Mesenchymal stem cell (in vitro differentiated cells and primary cell): ENCODE measurements around the gene SMG1.
A peak's percentile ranks its signal among the peaks of the same experiment; 100 is the strongest.

Experiments used
- DNase-seq: peaks from one replicate; pipeline ENCODE4 v3.0.0-alpha.2; 2013
- H2AFZ ChIP-seq: one replicate; pipeline ENCODE4 v1.6.1; 2013; ENCODE audit warnings: low read depth, mild to moderate bottlenecking, control low read depth, inconsistent platforms, low read length, moderate library complexity
- H2AK5ac ChIP-seq: 2 replicates; pipeline ENCODE4 v1.6.1; 2013; ENCODE audit warnings: low read length, moderate library complexity, mild to moderate bottlenecking, inconsistent platforms; ENCODE audit not compliant: severe bottlenecking
- H2BK120ac ChIP-seq: one replicate; pipeline ENCODE4 v1.6.1; 2013; ENCODE audit warnings: low read depth, mild to moderate bottlenecking, inconsistent platforms, low read length, moderate library complexity
- H2BK12ac ChIP-seq, 2 experiments: one replicate each; pipeline ENCODE4 v1.6.1; 2013; ENCODE audit warnings: inconsistent platforms in 2 of 2, low read length in 2 of 2, mild to moderate bottlenecking in 2 of 2, moderate library complexity in 2 of 2, control low read depth in 1 of 2
- H2BK15ac ChIP-seq: one replicate; pipeline ENCODE4 v1.6.1; 2013; ENCODE audit warnings: mild to moderate bottlenecking, low read depth, inconsistent platforms; ENCODE audit not compliant: poor library complexity, severe bottlenecking
- H2BK5ac ChIP-seq: 2 replicates; pipeline ENCODE4 v1.6.1; 2013; ENCODE audit warnings: low read depth, mild to moderate bottlenecking, low read length, control low read depth, inconsistent platforms; ENCODE audit not compliant: poor library complexity, severe bottlenecking
- H3K14ac ChIP-seq, 2 experiments: one replicate each; pipeline ENCODE4 v1.6.1; 2013; ENCODE audit warnings: inconsistent platforms in 2 of 2, low read length in 2 of 2, control low read depth in 1 of 2, mild to moderate bottlenecking in 1 of 2, moderate library complexity in 1 of 2
- H3K18ac ChIP-seq, 2 experiments: one replicate each; pipeline ENCODE4 v1.6.1; 2013; ENCODE audit warnings: inconsistent platforms in 2 of 2, low read length in 2 of 2, control low read depth in 1 of 2, low read depth in 1 of 2, mild to moderate bottlenecking in 1 of 2
- H3K23ac ChIP-seq, 2 experiments: one replicate each; pipeline ENCODE4 v1.6.1; 2013; ENCODE audit warnings: inconsistent platforms in 2 of 2, low read length in 2 of 2, mild to moderate bottlenecking in 2 of 2, moderate library complexity in 2 of 2, control low read depth in 1 of 2
- H3K27ac ChIP-seq: 2 replicates; pipeline ENCODE4 v1.5.1; 2013; ENCODE audit warnings: mild to moderate bottlenecking, moderate library complexity, low read length, control low read depth, inconsistent platforms; ENCODE audit not compliant: poor library complexity, severe bottlenecking
- H3K27me3 ChIP-seq, 2 experiments: 2 replicates each; pipeline versions ENCODE4 v1.6.1 to v1.7.0; 2013; ENCODE audit warnings: low read length in 2 of 2, mild to moderate bottlenecking in 2 of 2, moderate library complexity in 2 of 2, control low read depth in 1 of 2, inconsistent platforms in 1 of 2; ENCODE audit not compliant: control insufficient read depth in 1 of 2, insufficient read depth in 1 of 2
- H3K36me3 ChIP-seq, 2 experiments: 2 replicates each; pipeline versions ENCODE4 v1.6.1 to v1.7.0; 2013; ENCODE audit warnings: low read length in 2 of 2, control low read depth in 1 of 2, inconsistent platforms in 1 of 2, low read depth in 1 of 2, mild to moderate bottlenecking in 1 of 2; ENCODE audit not compliant: insufficient read depth in 2 of 2, control insufficient read depth in 1 of 2
- H3K4ac ChIP-seq, 2 experiments: one replicate each; pipeline ENCODE4 v1.6.1; 2013; ENCODE audit warnings: inconsistent platforms in 2 of 2, low read length in 2 of 2, mild to moderate bottlenecking in 2 of 2, moderate library complexity in 2 of 2, control low read depth in 1 of 2, low read depth in 1 of 2
- H3K4me1 ChIP-seq: 2 replicates; pipeline ENCODE4 v1.6.1; 2013; ENCODE audit warnings: low read depth, low read length, control low read depth; ENCODE audit not compliant: control insufficient read depth, insufficient read depth
- H3K4me2 ChIP-seq: 2 replicates; pipeline ENCODE4 v1.6.1; 2013; ENCODE audit warnings: low read length, mild to moderate bottlenecking, inconsistent platforms; ENCODE audit not compliant: poor library complexity, severe bottlenecking
- H3K4me3 ChIP-seq, 2 experiments: 2 replicates each; pipeline versions ENCODE4 v1.5.1 to v1.7.0; 2013; ENCODE audit warnings: low read length in 2 of 2, mild to moderate bottlenecking in 2 of 2, control low read depth in 1 of 2, low read depth in 1 of 2; ENCODE audit not compliant: insufficient read depth in 1 of 2
- H3K79me1 ChIP-seq: replicated peaks from 2 replicates; pipeline ENCODE4 v1.6.1; 2013; ENCODE audit warnings: mild to moderate bottlenecking, control low read depth, low read length, inconsistent platforms; ENCODE audit not compliant: poor library complexity, severe bottlenecking
- H3K9ac ChIP-seq: 2 replicates; pipeline ENCODE4 v1.7.0; 2013; ENCODE audit warnings: mild to moderate bottlenecking, low read length, moderate library complexity
- H3K9me3 ChIP-seq: 2 replicates; pipeline ENCODE4 v1.7.0; 2013; ENCODE audit warnings: mild to moderate bottlenecking, low read length; ENCODE audit not compliant: control insufficient read depth
- H4K8ac ChIP-seq: one replicate; pipeline ENCODE4 v1.6.1; 2013; ENCODE audit warnings: inconsistent platforms, mild to moderate bottlenecking, low read length, moderate library complexity
- H4K91ac ChIP-seq: one replicate; pipeline ENCODE4 v1.6.1; 2013; ENCODE audit warnings: mild to moderate bottlenecking, low read length, inconsistent platforms
- WGBS: methylation state at CpG from one replicate; pipeline ENCODE4 v1.1.7; 2013; ENCODE audit warnings: mixed read lengths; 5-methylcytosine and 5-hydroxymethylcytosine counted together

SMG1 gene

DNA sequence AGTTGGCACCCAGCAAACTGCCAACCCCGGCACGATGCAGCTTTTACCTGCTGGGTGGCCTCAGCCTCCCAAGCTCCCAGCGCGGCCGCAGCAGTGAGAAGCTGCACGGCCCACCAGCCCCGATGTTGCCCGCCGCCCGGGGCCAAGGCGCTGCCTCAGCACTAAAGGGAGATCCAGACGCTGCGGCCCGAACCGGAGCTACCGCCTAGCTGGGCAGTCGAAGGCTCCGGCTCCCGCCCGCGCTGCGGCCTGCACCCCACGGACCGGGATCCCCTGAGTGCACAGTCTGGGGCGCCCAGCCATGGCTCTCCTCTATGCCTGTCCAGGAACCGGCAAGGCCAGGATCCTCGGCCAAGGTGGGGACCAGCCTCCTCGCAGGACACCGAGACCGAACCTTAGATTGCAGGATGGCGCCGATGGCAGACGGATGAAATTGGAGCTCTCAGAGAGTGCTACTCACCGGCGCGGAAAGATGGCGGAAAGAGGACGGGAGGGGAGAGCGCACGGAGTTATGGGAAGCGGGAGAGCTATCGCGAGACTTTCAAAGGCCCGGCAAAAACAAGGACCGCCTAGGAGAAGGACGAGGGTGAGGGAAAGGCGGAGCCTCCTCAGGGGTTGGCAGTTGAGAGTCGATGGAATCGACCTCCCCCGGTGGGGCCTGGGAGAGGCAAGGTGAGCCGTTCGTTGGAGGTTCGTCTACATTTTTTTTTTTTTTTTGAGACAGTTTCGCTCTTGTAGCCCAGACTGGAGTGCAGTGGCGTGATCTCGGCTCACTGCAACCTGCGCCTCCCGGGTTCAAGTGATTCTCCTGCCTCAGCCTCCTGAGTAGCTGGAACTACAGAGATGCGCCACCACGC, 136.1 kb downstream of the SMG1 start, which contains the start of gene RPS15A:
RPS15A (minus strand) TSS at position 485 of the 857 bp plus-strand sequence. CDS start 1,221 bp downstream, outside the sequence.
- H2BK12ac ChIP-seq = no peak within 1 kb of the TSS
- H3K9ac ChIP-seq = peak within 1 kb of the TSS; percentile 93
- H3K27ac ChIP-seq = peak within 1 kb of the TSS; percentile 90
- H3K23ac ChIP-seq = peak within 1 kb of the TSS; percentile 14 to 64
- peaks cover 36 to 77% of the 10 kb centered on the region in 2 experiments for H3K36me3 ChIP-seq
- peak within 1 kb of the TSS; percentile 54 for H2AK5ac ChIP-seq
- peaks cover 11% of the 10 kb centered on the region for H3K4me1 ChIP-seq
- no peaks in the 10 kb centered on the region for H3K9me3 ChIP-seq
- H3K14ac ChIP-seq = peak within 1 kb of the TSS in 1 of 2 experiments; percentile 97
- H4K91ac ChIP-seq = peak within 1 kb of the TSS; percentile 88
- peak; percentile 98 for DNase-seq
- peak within 1 kb of the TSS; percentile 98 for H4K8ac ChIP-seq
- 5% methylated on average over 60 of the region's 60 CpGs for WGBS
- peak within 1 kb of the TSS; percentile 74 for H2AFZ ChIP-seq
- H3K18ac ChIP-seq = peak within 1 kb of the TSS; percentile 83 to 99
- H3K4ac ChIP-seq = peak within 1 kb of the TSS; percentile 96 to 98
- H3K27me3 ChIP-seq = no peaks in the 10 kb centered on the region
- peak within 1 kb of the TSS; percentile 80 to 88 for H3K4me3 ChIP-seq
- H2BK5ac ChIP-seq = peak within 1 kb of the TSS; percentile 48
- peak within 1 kb of the TSS; percentile 96 for H2BK15ac ChIP-seq
- H3K4me2 ChIP-seq = peak within 1 kb of the TSS; percentile 71
- H2BK120ac ChIP-seq = peak within 1 kb of the TSS; percentile 80
- H3K79me1 ChIP-seq = peaks cover 4% of the 10 kb centered on the region

DNA sequence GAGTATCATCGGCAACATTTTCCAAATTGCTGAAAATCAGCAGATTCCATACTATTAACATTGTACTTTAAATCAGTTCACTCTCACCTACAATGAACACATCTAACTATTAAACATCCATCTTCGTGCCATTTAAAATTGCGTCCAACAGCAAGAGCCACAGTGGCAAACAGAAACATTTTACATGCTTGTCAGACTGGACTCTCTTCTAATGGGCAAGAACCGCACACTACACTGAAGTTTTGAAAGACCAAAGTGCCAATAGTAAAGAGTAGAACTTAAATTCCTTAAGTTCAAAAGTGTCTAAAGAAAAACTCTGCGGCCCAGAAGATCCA, 136.7 kb downstream of the SMG1 start:
- H3K79me1 ChIP-seq = peaks cover 4% of the 10 kb centered on the region
- H3K23ac ChIP-seq = no peak overlapping the region
- peak overlapping the region in 1 of 2 experiments; percentile 99 for H3K18ac ChIP-seq
- H3K4ac ChIP-seq = peak overlapping the region; percentile 96 to 98
- no peak overlapping the region for H4K91ac ChIP-seq
- H3K9me3 ChIP-seq = no peaks in the 10 kb centered on the region
- H3K4me2 ChIP-seq = peak overlapping the region; percentile 71
- WGBS = 0% methylated on average over 5 of the region's 5 CpGs
- H4K8ac ChIP-seq = no peak overlapping the region
- H2AK5ac ChIP-seq = peak overlapping the region; percentile 54
- H3K36me3 ChIP-seq = peaks cover 36 to 77% of the 10 kb centered on the region in 2 experiments
- H3K4me1 ChIP-seq = peaks cover 12% of the 10 kb centered on the region
- H3K27me3 ChIP-seq = no peaks in the 10 kb centered on the region
- H3K9ac ChIP-seq = peak overlapping the region; percentile 93
- no peak overlapping the region for H2BK12ac ChIP-seq
- peak overlapping the region; percentile 80 to 88 for H3K4me3 ChIP-seq
- no peak for DNase-seq
- peak overlapping the region; percentile 48 for H2BK5ac ChIP-seq
- H3K14ac ChIP-seq = no peak overlapping the region
- peak overlapping the region; percentile 25 for H3K27ac ChIP-seq
- no peak overlapping the region for H2AFZ ChIP-seq
- no peak overlapping the region for H2BK120ac ChIP-seq
- H2BK15ac ChIP-seq = no peak overlapping the region

DNA sequence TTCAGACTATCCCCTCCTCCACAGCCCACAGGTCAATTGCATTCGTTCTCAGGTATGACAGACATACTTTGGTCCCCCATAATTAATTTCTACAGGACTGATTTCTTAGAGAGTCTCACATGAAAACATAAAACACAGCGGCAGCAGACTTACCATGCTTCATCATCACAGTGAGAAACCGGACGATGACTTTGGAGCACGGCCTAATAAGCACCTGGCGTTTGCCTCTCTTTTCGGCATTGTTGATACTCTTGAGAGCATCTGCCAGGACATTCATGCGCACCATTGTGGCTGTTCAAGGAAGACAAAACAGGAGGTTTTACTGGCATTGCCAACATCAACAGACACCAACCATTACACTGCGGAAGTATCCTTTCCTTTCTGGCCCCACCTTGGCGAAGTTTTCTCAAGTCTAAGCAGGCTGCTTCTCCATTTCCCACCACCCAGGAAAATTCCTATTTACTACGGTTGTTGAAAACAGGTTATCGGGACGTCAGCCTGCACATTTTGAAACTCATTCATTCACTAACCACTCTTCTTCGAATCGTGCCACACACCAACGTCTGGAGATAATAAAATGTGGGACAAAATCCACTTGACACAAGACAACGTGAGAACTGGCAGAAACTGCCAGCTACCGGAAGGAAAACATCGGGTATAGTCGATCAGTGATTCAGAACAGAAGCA, 137.2 kb downstream of the SMG1 start:
- H3K9ac ChIP-seq = peak overlapping the region; percentile 93
- no peak for DNase-seq

More for the DNA sequence above, 137.2 kb downstream of the SMG1 start:
- Histone ChIP-seq H3K14ac (no peak overlapping the region), H3K79me1 (peaks cover 2% of the 10 kb centered on the region), H3K36me3 (peaks cover 39 to 77% of the 10 kb centered on the region in 2 experiments), H3K9me3 (no peaks in the 10 kb centered on the region), H3K4me1 (peaks cover 12% of the 10 kb centered on the region), H3K23ac (no peak overlapping the region), H3K27ac (no peak overlapping the region), H2BK15ac (no peak overlapping the region), H3K18ac (no peak overlapping the region), H3K4me2 (peak overlapping the region; percentile 71), H2AFZ (no peak overlapping the region), H2BK5ac (no peak overlapping the region), H3K4ac (peak overlapping the region in 1 of 2 experiments; percentile 32), H2BK120ac (no peak overlapping the region), H4K91ac (no peak overlapping the region), H2BK12ac (no peak overlapping the region), H3K4me3 (peak overlapping the region; percentile 42 to 80), H4K8ac (no peak overlapping the region), H3K27me3 (no peaks in the 10 kb centered on the region), H2AK5ac (no peak overlapping the region)
- 21% methylated on average over 20 of the region's 20 CpGs for WGBS
